CD14-positive monocyte (primary cell): ENCODE results near the gene ZNF662. TPM values are rescaled to one million over a fixed set of nuclear protein-coding genes. Genes with fewer than 3 reads are reported as not detected.

Source experiments
- DNase-seq, 3 donors: peaks; one replicate each; pipeline ENCODE4 v3.0.0-alpha.2; 2011 to 2022
- H2AFZ ChIP-seq: 2 replicates; pipeline ENCODE4 v1.6.0; 2012; ENCODE audit warnings: mild to moderate bottlenecking, low read depth, low read length, inconsistent platforms; ENCODE audit not compliant: insufficient read depth, poor library complexity, severe bottlenecking
- H3K27ac ChIP-seq, 2 donors: 1 replicate in 1 of 2; 2 replicates in 1 of 2; pipeline ENCODE4 v1.5.1; 2012 to 2013; ENCODE audit warnings: low read length in 2 of 2, control low read depth in 1 of 2, inconsistent platforms in 1 of 2, low read depth in 1 of 2, mild to moderate bottlenecking in 1 of 2
- H3K27me3 ChIP-seq, 2 donors: one replicate each; pipeline versions ENCODE4 v1.6.0 to v1.6.1; 2011 to 2013; ENCODE audit warnings: low read length in 2 of 2; ENCODE audit not compliant: control insufficient read depth in 2 of 2, insufficient read depth in 2 of 2
- H3K36me3 ChIP-seq, 2 donors: replicated peaks in 1 of 2; 1 replicate in 1 of 2; 2 replicates in 1 of 2; pipeline versions ENCODE4 v1.5.1 to v1.6.1; 2012 to 2013; ENCODE audit warnings: low read length in 2 of 2, control low read depth in 1 of 2, inconsistent platforms in 1 of 2, mild to moderate bottlenecking in 1 of 2; ENCODE audit not compliant: insufficient read depth in 2 of 2, control insufficient read depth in 1 of 2
- H3K4me1 ChIP-seq, 2 donors: 1 replicate in 1 of 2; 2 replicates in 1 of 2; pipeline versions ENCODE4 v1.5.1 to v1.6.1; 2012 to 2013; ENCODE audit warnings: low read length in 2 of 2, control low read depth in 1 of 2, inconsistent platforms in 1 of 2, mild to moderate bottlenecking in 1 of 2, moderate library complexity in 1 of 2; ENCODE audit not compliant: insufficient read depth in 2 of 2, control insufficient read depth in 1 of 2
- H3K4me2 ChIP-seq: replicated peaks from 2 replicates; pipeline ENCODE3; 2012; ENCODE audit warnings: low read length, moderate library complexity, mild to moderate bottlenecking; ENCODE audit not compliant: poor library complexity, severe bottlenecking; ENCODE audit errors: extremely low read depth
- H3K4me3 ChIP-seq, 3 experiments: fragments of 200-600 bp in 1 of 3; sonication (generic) in 1 of 3; replicated peaks in 1 of 3; 1 replicate in 2 of 3; 2 replicates in 1 of 3; pipeline ENCODE4 v1.5.1; 2011 to 2013; ENCODE audit warnings: low read length in 3 of 3, mild to moderate bottlenecking in 3 of 3, control low read depth in 2 of 3, low read depth in 2 of 3, inconsistent platforms in 1 of 3, moderate library complexity in 1 of 3
- H3K79me2 ChIP-seq: 2 replicates; pipeline ENCODE4 v1.6.0; 2012; ENCODE audit warnings: mild to moderate bottlenecking, control low read depth, inconsistent platforms, low read length, moderate library complexity; ENCODE audit not compliant: insufficient read depth
- H3K9ac ChIP-seq: 2 replicates; pipeline ENCODE4 v1.6.0; 2017; ENCODE audit warnings: low read length, mild to moderate bottlenecking; ENCODE audit not compliant: insufficient read depth, poor library complexity, severe bottlenecking
- H3K9me3 ChIP-seq, 2 donors: replicated peaks in 1 of 2; 1 replicate in 1 of 2; 2 replicates in 1 of 2; pipeline versions ENCODE4 v1.5.1 to v1.6.1; 2012 to 2013; ENCODE audit warnings: low read length in 2 of 2, control low read depth in 1 of 2; ENCODE audit not compliant: control insufficient read depth in 1 of 2, insufficient read depth in 1 of 2
- H4K20me1 ChIP-seq: 2 replicates; pipeline ENCODE4 v1.6.0; 2012; ENCODE audit warnings: mild to moderate bottlenecking, low read length, control low read depth, moderate library complexity; ENCODE audit not compliant: insufficient read depth
- H3K27ac Mint-ChIP-seq, 7 donors: one replicate each; pipeline ENCODE4 v1.8.0; 2020; ENCODE audit warnings: mild to moderate bottlenecking in 7 of 7, mixed read lengths in 7 of 7, moderate library complexity in 6 of 7, inconsistent platforms in 2 of 7
- H3K27me3 Mint-ChIP-seq, 3 donors: one replicate each; pipeline ENCODE4 v1.8.0; 2021 to 2022; ENCODE audit warnings: low read depth in 3 of 3, mild to moderate bottlenecking in 3 of 3, mixed read lengths in 3 of 3, moderate library complexity in 3 of 3, inconsistent platforms in 1 of 3
- H3K36me3 Mint-ChIP-seq, 2 donors: one replicate each; pipeline ENCODE4 v1.8.0; 2020; ENCODE audit warnings: mixed read lengths in 2 of 2, inconsistent platforms in 1 of 2, mild to moderate bottlenecking in 1 of 2
- H3K4me1 Mint-ChIP-seq: one replicate; pipeline ENCODE4 v1.8.0; 2020; ENCODE audit warnings: mild to moderate bottlenecking, mixed read lengths
- H3K4me3 Mint-ChIP-seq, 2 donors: one replicate each; pipeline ENCODE4 v1.8.0; 2020; ENCODE audit warnings: mild to moderate bottlenecking in 2 of 2, mixed read lengths in 2 of 2, moderate library complexity in 1 of 2
- H3K9me3 Mint-ChIP-seq, 7 donors: one replicate each; pipeline ENCODE4 v1.8.0; 2020 to 2022; ENCODE audit warnings: mixed read lengths in 7 of 7, mild to moderate bottlenecking in 6 of 7, moderate library complexity in 6 of 7, inconsistent platforms in 2 of 7
- WGBS: methylation state at CpG from one replicate; pipeline ENCODE4 v1.1.5; 2013; ENCODE audit warnings: missing lambda C conversion rate; ENCODE audit not compliant: insufficient coverage; 5-methylcytosine and 5-hydroxymethylcytosine counted together
- intact Hi-C, 2 donors: fragments of 100-400 bp; cut with micrococcal nuclease; formaldehyde crosslinking; loops; one replicate each; pipeline versions ENCODE4 v1.15.0 to v1.15.1; 2023
- polyA plus RNA-seq, 3 donors: library from polyadenylated mRNA; depleted of rRNA in 1 of 3; unstranded in 2 of 3; stranded (reverse) in 1 of 3; fragments of 300-500 nt in 2 of 3; fragments of >200 nt in 1 of 3; fragmentation: Illumina TruSeq in 2 of 3; gene quantifications; 1 replicate in 2 of 3; 2 replicates in 1 of 3; pipeline ENCODE4 v1.2.3, GENCODE V29; 2012 to 2021
- TF ChIP-seq, protein P1 (sequence below): fragments of 200-600 bp; IDR thresholded peaks from one replicate; pipeline ENCODE4 v1.8.0; 2022; ENCODE audit warnings: antibody characterized with exemption, mild to moderate bottlenecking

The ZNF662 gene
- polyA plus RNA-seq, 3 donors, result 0.09 TPM; not detected in 2

DNA sequence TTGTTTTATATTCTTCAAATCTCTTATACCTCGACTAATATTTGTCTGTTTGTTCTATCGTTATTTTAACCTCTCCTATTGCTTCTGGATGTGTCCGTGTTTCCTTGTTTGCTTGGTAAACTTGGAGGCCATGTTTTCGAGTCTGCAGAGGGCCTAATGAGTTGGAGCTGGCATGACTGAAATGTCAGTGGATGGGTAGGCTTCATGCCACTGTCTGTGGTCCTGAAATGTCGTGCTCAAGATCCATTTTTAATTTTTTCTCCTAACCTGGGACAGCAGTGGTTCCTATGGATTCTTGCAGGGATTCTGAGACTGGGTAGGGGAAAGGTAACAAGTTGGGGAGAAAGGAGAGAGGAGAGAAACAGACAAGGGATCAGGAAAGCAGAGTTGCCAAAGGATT, 54.3 kb downstream of the ZNF662 start:
- Histone ChIP-seq H3K4me3 (no peak overlapping the region), H4K20me1 (no peaks in the 10 kb centered on the region), H3K4me1 (no peaks in the 10 kb centered on the region), H3K79me2 (no peaks in the 10 kb centered on the region), H3K9me3 (no peaks in the 10 kb centered on the region), H3K4me2 (no peak overlapping the region), H3K27ac (no peak overlapping the region), H2AFZ (no peak overlapping the region), H3K27me3 (no peaks in the 10 kb centered on the region), H3K9ac (no peak overlapping the region), H3K36me3 (no peaks in the 10 kb centered on the region)
- no peaks in the 10 kb centered on the region for H3K36me3 Mint-ChIP-seq
- no peak for DNase-seq
- no peaks in the 10 kb centered on the region for H3K9me3 Mint-ChIP-seq
- 79% methylated on average over 2 of the region's 5 CpGs for WGBS
- no peak overlapping the region for H3K27ac Mint-ChIP-seq
- H3K27me3 Mint-ChIP-seq, result peaks cover 0 to 7% (median 1%) of the 10 kb centered on the region in 3 donors
- no peak overlapping the region for H3K4me3 Mint-ChIP-seq
- intact Hi-C loops, result no loop called here
- no peaks in the 10 kb centered on the region for H3K4me1 Mint-ChIP-seq
- TF ChIP-seq, protein P1, sequence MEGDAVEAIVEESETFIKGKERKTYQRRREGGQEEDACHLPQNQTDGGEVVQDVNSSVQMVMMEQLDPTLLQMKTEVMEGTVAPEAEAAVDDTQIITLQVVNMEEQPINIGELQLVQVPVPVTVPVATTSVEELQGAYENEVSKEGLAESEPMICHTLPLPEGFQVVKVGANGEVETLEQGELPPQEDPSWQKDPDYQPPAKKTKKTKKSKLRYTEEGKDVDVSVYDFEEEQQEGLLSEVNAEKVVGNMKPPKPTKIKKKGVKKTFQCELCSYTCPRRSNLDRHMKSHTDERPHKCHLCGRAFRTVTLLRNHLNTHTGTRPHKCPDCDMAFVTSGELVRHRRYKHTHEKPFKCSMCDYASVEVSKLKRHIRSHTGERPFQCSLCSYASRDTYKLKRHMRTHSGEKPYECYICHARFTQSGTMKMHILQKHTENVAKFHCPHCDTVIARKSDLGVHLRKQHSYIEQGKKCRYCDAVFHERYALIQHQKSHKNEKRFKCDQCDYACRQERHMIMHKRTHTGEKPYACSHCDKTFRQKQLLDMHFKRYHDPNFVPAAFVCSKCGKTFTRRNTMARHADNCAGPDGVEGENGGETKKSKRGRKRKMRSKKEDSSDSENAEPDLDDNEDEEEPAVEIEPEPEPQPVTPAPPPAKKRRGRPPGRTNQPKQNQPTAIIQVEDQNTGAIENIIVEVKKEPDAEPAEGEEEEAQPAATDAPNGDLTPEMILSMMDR, result no peak

DNA sequence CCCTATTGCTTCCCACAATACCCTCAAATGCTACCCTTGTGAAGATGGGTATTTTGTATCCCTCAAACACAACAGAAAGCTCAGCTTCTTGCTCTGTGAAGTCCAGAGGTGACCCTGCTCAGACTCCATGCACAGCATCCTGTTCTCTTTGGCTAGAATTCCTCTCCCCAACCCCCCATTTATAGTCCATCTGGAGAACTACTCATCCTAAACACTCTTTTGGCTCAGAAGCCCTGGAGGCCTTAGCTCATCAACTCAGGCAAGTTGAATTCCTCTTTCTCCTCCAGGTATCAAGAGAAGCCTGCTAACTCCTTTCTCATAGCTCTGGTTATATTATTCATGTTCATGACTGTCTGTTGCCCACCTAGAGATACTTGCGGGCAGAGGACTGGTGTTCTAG, 54.8 kb downstream of the ZNF662 start:
- Mint-ChIP-seq H3K4me1 (no peaks in the 10 kb centered on the region), H3K27ac (no peak overlapping the region), H3K36me3 (no peaks in the 10 kb centered on the region), H3K27me3 (peaks cover 0 to 7% (median 1%) of the 10 kb centered on the region in 3 donors), H3K9me3 (no peaks in the 10 kb centered on the region), H3K4me3 (no peak overlapping the region)
- WGBS, result no CpG with 5 or more reads among the region's 1 CpG
- Histone ChIP-seq H3K4me2 (no peak overlapping the region), H3K36me3 (no peaks in the 10 kb centered on the region), H2AFZ (no peak overlapping the region), H3K27ac (no peak overlapping the region), H4K20me1 (no peaks in the 10 kb centered on the region), H3K9ac (no peak overlapping the region), H3K79me2 (no peaks in the 10 kb centered on the region), H3K4me1 (no peaks in the 10 kb centered on the region), H3K4me3 (no peak overlapping the region), H3K27me3 (no peaks in the 10 kb centered on the region), H3K9me3 (no peaks in the 10 kb centered on the region)
- TF ChIP-seq, protein P1, result no peak
- intact Hi-C loops, result no loop called here
- no peak for DNase-seq
